Upper lobe of left lung (tissue), 4 donors: ENCODE data around the gene CCDC89.

Source experiments
- CTCF ChIP-seq, 6 experiments: fragments of 450-650 bp in 4 of 6; fragments of 200-600 bp in 2 of 6; sonication (generic) in 2 of 6; IDR thresholded peaks; one replicate each; pipeline ENCODE4 v1.5.1; 2016 to 2019; ENCODE audit warnings: antibody characterized with exemption in 6 of 6
- EP300 ChIP-seq, 4 donors: sonication (generic); formaldehyde crosslinking; IDR thresholded peaks; one replicate each; pipeline ENCODE4 v1.5.1; 2017; ENCODE audit warnings: antibody characterized with exemption in 4 of 4, control low read depth in 2 of 4
- POLR2A ChIP-seq, 4 donors: fragments of 450-650 bp; IDR thresholded peaks; one replicate each; pipeline ENCODE4 v1.5.1; 2016 to 2017; ENCODE audit warnings: antibody characterized with exemption in 4 of 4, mild to moderate bottlenecking in 2 of 4
- POLR2AphosphoS5 ChIP-seq, 2 donors: sonication (generic); formaldehyde crosslinking; IDR thresholded peaks; one replicate each; pipeline ENCODE4 v1.5.1; 2017; ENCODE audit warnings: antibody characterized with exemption in 2 of 2

GRCh38 chr11:85679576-85679975, 6.4 kb downstream of the CCDC89 start:
- no peak for TF ChIP-seq POLR2AphosphoS5 (IDR thresholded peaks at IDR 0.05)
- no peak for TF ChIP-seq CTCF (IDR thresholded peaks at IDR 0.05)
- TF ChIP-seq EP300 (IDR thresholded peaks at IDR 0.05), result no peak
- no peak for TF ChIP-seq POLR2A (IDR thresholded peaks at IDR 0.05)
